ENCODE measurements around the gene LLCFC1.

DNA sequence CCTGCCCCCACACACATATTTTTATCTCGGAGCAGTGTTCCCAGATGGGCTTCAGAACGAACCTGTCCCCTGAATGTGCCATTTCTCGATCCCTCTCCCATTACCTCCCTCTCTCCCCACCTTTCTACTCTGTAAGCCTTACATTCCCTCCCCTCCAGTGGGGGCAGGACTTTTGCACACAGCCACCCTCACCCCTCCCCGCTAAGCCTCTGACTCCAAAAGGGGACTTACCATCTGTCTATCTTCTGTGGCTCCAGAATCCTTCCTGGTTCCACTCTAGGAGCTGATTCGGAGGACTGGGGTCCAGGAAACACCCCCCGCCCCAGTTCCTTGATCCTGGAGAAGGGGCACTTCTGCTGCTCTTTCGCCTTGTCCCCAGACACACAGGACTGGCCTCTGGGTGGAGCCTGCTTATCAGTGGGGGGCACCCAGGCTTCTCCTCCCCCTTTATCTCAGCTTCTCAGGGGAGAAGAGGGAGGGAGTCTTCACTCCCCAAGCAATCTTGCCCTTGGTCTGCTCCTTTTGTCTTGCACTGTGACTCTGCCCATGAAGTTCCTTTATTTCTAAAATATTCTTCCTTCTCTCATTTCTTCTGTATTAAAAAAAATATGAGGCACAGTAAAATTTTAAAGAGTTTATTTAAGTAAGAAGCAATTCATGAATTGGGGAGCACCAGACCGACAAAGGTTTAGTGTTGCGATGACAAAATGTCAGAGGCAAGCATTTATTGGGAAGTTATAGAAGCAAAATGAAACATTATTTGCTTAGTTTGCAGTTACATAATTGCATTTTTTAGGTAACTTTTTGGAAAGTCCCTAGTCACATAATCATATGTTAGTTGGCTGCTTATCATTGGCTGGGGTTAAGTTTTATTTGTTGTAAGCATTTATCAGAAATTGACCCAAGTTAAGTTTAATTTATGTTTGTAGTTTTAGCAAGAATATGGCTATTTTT lies 23.0 kb downstream of the LLCFC1 start, which contains the start of gene KEL:
- no peak for TF ChIP-seq CHD2 (IDR thresholded peaks at IDR 0.05; ENCODE audit: low read length)
- no peak for TF ChIP-seq CTCF (IDR thresholded peaks at IDR 0.05; ENCODE audit: control extremely low read depth in 1 of 3, insufficient read depth in 1 of 3, low read depth in 1 of 3, low read length in 3 of 3)
- no peak for TF ChIP-seq TEAD4 (IDR thresholded peaks at IDR 0.05; ENCODE audit: low read depth, low read length)
- TF ChIP-seq EZH2 (IDR thresholded peaks at IDR 0.05; ENCODE audit: low read depth, low read length, severe bottlenecking): no peak
- TF ChIP-seq SIN3A (conservative IDR thresholded peaks at IDR 0.05 in 1 of 2, IDR thresholded peaks at IDR 0.05 in 1 of 2; ENCODE audit: low read depth in 1 of 2, low read length in 2 of 2): no peak
- no peak for TF ChIP-seq CBX8 (IDR thresholded peaks at IDR 0.05; ENCODE audit: borderline replicate concordance, low read depth, low read length)
- TF ChIP-seq TCF12 (IDR thresholded peaks at IDR 0.05; ENCODE audit: low read depth, low read length): no peak
- TF ChIP-seq RFX5 (IDR thresholded peaks at IDR 0.05; ENCODE audit: borderline replicate concordance, low read depth, low read length): no peak
- no peak for TF ChIP-seq HDAC6 (IDR thresholded peaks at IDR 0.05; ENCODE audit: low read depth, low read length)
- TF ChIP-seq POLR2A (IDR thresholded peaks at IDR 0.05; ENCODE audit: control extremely low read depth in 1 of 2, low read depth in 2 of 2, low read length in 2 of 2): no peak
